ENCODE results near the gene HK1. TPM values are rescaled to one million over a fixed set of nuclear protein-coding genes. Genes with fewer than 3 reads are reported as not detected.

Gene HK1
- total and polyA plus RNA-seq, 2 of the 13 experiments (the other 11 are each of a cell fraction or from before 2014, with no cell fraction given): 0.29 to 1.5 TPM

DNA sequence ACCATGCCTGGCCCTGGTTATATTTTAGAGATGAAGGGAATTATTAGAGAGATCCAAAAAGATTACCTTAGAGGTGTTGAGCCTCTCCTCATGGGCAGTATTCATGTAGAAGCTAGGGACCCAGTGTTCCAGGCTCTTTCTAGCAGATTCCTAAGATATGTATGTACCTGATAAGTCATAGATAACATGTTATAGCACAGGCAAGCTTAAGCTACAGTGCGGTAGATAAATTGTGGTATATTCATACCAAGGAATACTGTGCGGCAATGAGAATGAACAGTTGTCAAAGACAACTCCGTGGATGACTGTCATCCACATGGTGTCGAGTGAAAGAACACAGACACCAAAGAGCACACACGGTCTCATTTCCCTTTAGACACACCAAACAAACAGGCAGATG, 85.4 kb downstream of the HK1 start:
- Histone ChIP-seq H3K36me3 (replicated peaks in 1 of 2; ENCODE audit: control insufficient read depth in 1 of 2, insufficient read depth in 2 of 2, low read length in 2 of 2) (no peaks in the 10 kb centered on the region), H3K4me3 (replicated peaks in 1 of 3; ENCODE audit: insufficient read depth in 1 of 3, low read depth in 2 of 3, low read length in 3 of 3) (no peak overlapping the region), H4K20me1 (ENCODE audit: insufficient read depth, low read length) (no peaks in the 10 kb centered on the region), H2AFZ (ENCODE audit: low read length) (no peak overlapping the region), H3K9me3 (ENCODE audit: low read length) (no peaks in the 10 kb centered on the region), H3K9ac (ENCODE audit: insufficient read depth, low read depth, low read length) (no peak overlapping the region), H3K4me1 (ENCODE audit: insufficient read depth, low read length) (no peaks in the 10 kb centered on the region), H3K4me2 (ENCODE audit: low read depth, low read length) (no peak overlapping the region), H3K79me2 (ENCODE audit: insufficient read depth, low read length) (no peaks in the 10 kb centered on the region), H3K27ac (ENCODE audit: extremely low read length, insufficient read depth, low read length) (no peak overlapping the region), H3K27me3 (ENCODE audit: control insufficient read depth in 1 of 2, insufficient read depth in 2 of 2, low read length in 2 of 2) (peaks cover 0 to 24% of the 10 kb centered on the region in 2 experiments; a peak in 2 of 5 replicates)
- FAIRE-seq (no peak), ATAC-seq (no peak), DNase-seq (ENCODE audit: low spot score) (no peak)
- CTCF ChIA-PET (ENCODE audit: low intra/inter-chr PET ratio, low total read pairs): interaction anchor here (1.6 kb wide), 1 partner anchor 126 kb away, joined by 3 read pairs; no protein-coding TSS in a partner anchor
- TF ChIP-seq KDM2A (CRISPR knock-in tag; IDR thresholded peaks at IDR 0.05; ENCODE audit: borderline replicate concordance, low read depth): no peak
- no peak for TF ChIP-seq PHF21A (CRISPR knock-in tag; IDR thresholded peaks at IDR 0.05)
- no peak for TF ChIP-seq SETDB1 (CRISPR knock-in tag; IDR thresholded peaks at IDR 0.05; ENCODE audit: borderline replicate concordance)
- TF ChIP-seq BCL6 (CRISPR knock-in tag; IDR thresholded peaks at IDR 0.05): no peak
- no peak for TF ChIP-seq RBM39 (IDR thresholded peaks at IDR 0.05; ENCODE audit: low read depth, low read length, poor library complexity, severe bottlenecking)
- TF ChIP-seq ZNF841 (CRISPR knock-in tag; IDR thresholded peaks at IDR 0.05; ENCODE audit: borderline replicate concordance): no peak
- no peak for TF ChIP-seq MLXIP (CRISPR knock-in tag; IDR thresholded peaks at IDR 0.05; ENCODE audit: borderline replicate concordance)
- no peak for TF ChIP-seq MIER2 (CRISPR knock-in tag; IDR thresholded peaks at IDR 0.05)
- TF ChIP-seq ZBTB14 (CRISPR knock-in tag; IDR thresholded peaks at IDR 0.05): no peak
- TF ChIP-seq, protein P1, sequence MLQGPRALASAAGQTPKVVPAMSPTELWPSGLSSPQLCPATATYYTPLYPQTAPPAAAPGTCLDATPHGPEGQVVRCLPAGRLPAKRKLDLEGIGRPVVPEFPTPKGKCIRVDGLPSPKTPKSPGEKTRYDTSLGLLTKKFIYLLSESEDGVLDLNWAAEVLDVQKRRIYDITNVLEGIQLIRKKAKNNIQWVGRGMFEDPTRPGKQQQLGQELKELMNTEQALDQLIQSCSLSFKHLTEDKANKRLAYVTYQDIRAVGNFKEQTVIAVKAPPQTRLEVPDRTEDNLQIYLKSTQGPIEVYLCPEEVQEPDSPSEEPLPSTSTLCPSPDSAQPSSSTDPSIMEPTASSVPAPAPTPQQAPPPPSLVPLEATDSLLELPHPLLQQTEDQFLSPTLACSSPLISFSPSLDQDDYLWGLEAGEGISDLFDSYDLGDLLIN (CRISPR knock-in tag; IDR thresholded peaks at IDR 0.05; ENCODE audit: borderline replicate concordance): no peak
- POLR2A ChIA-PET: no interaction called here
- WGBS (ENCODE audit: low lambda C conversion rate): 49% methylated on average over 5 of the region's 5 CpGs
- intact Hi-C loops (cut with micrococcal nuclease; ENCODE audit: unreplicated experiment): no loop called here
- in situ Hi-C loops (cut with HindIII; ENCODE audit: extremely low pct_ligation_motif_present, low pct_unique_long_range_greater_than_20kb): no loop called here
- BruUV-seq (replicated peaks): no TSS peak

Data from HepG2 (cell line).